ENCODE data around the gene KCNJ4.

KCNJ4 gene

DNA sequence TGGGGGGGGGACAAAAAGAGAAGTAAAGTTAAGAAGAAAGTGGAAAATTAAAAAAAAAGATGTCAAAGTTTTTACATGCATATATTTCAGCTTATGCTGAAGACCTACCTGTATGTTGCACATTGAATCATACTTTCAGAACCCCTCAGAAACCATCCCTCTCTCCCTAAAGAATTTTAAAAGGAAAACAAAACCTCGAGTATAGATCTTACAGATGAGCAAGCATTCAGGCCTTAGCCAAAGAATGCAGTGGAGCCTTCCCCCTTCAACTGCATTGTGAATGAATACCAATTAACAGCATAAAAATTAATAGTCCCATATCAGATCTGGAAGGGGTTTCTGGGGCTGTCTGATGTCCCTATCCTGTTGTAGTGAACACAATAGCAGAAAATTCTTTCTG is 29.2 kb upstream of the KCNJ4 start:
- TF ChIP-seq, protein P1, sequence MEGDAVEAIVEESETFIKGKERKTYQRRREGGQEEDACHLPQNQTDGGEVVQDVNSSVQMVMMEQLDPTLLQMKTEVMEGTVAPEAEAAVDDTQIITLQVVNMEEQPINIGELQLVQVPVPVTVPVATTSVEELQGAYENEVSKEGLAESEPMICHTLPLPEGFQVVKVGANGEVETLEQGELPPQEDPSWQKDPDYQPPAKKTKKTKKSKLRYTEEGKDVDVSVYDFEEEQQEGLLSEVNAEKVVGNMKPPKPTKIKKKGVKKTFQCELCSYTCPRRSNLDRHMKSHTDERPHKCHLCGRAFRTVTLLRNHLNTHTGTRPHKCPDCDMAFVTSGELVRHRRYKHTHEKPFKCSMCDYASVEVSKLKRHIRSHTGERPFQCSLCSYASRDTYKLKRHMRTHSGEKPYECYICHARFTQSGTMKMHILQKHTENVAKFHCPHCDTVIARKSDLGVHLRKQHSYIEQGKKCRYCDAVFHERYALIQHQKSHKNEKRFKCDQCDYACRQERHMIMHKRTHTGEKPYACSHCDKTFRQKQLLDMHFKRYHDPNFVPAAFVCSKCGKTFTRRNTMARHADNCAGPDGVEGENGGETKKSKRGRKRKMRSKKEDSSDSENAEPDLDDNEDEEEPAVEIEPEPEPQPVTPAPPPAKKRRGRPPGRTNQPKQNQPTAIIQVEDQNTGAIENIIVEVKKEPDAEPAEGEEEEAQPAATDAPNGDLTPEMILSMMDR (IDR thresholded peaks at IDR 0.05; ENCODE audit: control insufficient read depth, extremely low read depth, insufficient read depth): no peak
- no peak for DNase-seq (ENCODE audit: low read depth)
- no peak overlapping the region for H3K4me3 ChIP-seq (ENCODE audit: low read depth, low read length)

DNA sequence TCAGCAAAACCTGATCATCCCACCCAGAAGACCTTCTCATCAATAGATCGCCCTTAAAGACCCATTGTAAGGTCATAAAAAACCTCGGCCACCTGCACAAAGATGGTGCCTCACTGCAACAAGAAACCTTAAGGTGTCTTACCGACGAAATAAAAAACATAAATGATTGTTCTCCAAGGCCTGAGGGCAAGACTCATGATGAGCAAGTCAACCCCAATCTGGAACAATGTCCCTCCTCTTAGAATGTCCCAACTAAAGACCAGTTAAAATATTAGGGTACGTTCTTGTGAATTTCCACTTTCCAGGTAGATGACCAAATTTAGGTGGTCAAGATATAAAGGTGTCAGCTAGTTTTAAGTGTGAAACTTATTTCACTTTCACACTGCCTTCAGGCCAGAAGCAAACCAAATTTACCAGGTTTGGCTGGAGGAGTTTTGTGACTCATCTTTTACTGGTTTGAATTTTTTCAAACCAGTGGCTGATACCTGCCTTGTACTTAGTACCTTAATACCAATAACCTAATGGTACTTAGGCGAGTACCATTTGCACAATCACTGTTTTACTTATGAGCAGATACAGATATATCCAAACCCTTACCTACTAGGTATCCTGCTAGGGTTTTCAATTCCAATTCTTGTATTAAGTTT is 27.8 kb upstream of the KCNJ4 start:
- DNase-seq (ENCODE audit: low read depth): no peak
- no peak overlapping the region for H3K4me3 ChIP-seq (ENCODE audit: low read depth, low read length)
- TF ChIP-seq, protein P1 (IDR thresholded peaks at IDR 0.05; ENCODE audit: control insufficient read depth, extremely low read depth, insufficient read depth): no peak

DNA sequence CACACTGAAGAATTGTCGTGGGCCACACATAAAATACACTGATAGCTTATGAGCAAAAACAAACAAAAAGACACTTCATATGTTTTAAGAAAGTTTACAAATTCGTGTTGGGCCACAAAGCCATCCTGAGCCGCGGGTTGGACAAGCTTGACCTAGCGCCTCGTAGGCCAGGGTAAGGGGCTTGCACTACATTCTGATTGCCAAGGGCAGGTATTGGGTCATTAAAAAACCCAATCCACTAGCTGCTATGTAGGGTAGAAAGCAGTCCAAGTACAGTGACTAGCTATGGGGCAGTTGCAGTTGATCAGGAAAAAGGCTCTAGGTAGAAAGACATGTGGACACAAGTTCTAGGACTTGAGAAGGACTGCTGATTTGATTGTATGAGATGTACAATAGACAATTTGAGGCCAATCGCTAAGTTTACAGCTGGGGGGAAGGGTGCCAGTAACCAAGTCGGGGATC is 26.9 kb upstream of the KCNJ4 start:
- DNase-seq (ENCODE audit: low read depth): no peak
- TF ChIP-seq, protein P1 (IDR thresholded peaks at IDR 0.05; ENCODE audit: control insufficient read depth, extremely low read depth, insufficient read depth): no peak
- H3K4me3 ChIP-seq (ENCODE audit: low read depth, low read length): no peak overlapping the region

DNA sequence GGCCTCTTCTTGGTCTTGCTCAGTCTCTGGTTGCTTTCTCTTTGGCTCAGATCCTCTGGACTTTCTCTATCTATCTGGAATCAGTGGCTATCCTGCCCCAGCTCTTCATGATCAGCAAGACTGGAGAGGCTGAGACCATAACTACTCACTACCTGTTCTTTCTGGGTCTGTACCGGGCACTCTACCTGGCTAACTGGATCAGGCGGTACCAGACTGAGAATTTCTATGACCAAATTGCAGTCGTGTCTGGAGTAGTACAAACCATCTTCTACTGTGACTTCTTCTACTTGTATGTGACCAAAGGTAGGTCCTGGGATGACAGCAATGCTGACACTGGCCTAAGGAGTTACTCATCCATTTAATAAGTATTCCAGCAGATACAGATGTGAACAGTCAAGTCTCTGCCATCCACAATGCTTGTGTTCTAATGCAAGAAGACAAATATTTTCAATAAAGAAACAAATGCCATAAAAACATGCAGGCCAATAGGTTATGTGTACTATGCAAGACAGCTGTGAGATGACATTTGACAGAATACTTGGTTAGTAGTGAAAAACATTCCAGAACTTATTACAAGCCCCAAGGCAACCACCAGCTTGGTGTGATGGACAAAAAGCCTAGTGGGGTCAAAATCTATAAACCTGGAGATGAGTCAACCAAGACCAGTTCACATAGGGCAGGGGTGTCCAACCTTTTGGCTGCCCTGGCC is 26.3 kb upstream of the KCNJ4 start:
- TF ChIP-seq, protein P1 (IDR thresholded peaks at IDR 0.05; ENCODE audit: control insufficient read depth, extremely low read depth, insufficient read depth): no peak
- no peak overlapping the region for H3K4me3 ChIP-seq (ENCODE audit: low read depth, low read length)
- DNase-seq (ENCODE audit: low read depth): no peak

DNA sequence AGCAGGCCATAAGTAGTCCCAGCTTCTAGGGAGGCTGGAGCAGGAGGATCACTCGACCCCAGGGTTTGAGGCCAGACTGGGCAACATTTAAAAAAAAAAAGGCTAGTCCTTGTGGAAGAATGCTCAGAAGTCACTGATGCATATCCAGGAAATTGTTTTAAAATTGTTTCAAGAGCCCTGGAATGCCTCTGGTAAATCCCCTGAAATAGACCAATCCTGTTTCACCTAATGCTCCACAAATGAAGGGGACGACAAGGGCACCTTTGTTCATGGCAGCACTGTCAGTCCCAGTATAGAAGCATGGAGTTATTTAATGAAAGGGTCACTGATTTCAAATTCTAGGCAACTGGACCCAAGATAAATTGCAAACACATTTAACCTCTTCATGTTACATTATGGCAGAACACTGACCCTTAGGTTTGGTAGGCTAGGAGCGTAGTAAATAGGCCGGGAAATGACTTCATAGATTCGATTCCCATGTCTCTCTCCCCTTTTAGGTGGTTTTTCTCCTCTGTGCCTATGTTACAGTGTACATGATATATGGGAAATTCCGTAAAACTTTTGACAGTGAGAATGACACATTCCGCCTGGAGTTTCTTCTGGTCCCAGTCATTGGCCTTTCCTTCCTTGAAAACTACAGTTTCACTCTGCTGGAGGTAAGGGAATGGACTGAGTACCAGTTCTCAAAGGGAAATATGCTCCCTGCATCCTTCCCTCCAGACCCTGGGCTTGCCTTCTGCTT is 24.3 kb upstream of the KCNJ4 start:
- TF ChIP-seq, protein P1 (IDR thresholded peaks at IDR 0.05; ENCODE audit: control insufficient read depth, extremely low read depth, insufficient read depth): no peak
- no peak for DNase-seq (ENCODE audit: low read depth)
- no peak overlapping the region for H3K4me3 ChIP-seq (ENCODE audit: low read depth, low read length)

DNA sequence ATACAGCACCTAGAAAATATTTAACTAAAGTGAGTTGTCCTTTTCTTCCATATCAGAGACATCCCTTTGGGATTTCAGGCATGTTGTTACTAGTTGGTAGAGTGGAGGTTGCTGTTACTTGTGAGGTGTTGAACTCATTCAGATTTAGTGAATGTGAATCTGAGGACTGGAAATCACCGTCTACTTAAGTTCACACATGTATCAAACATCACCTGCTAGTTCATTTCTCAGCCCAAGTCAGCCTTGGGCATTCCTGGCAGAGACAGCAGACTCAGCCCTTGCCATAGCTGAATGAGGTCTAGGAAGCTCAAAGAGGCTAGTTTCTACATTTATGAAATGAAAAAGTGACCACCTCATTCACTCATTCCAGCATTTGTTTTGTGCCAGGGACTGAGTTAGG is 22.6 kb upstream of the KCNJ4 start:
- TF ChIP-seq, protein P1 (IDR thresholded peaks at IDR 0.05; ENCODE audit: control insufficient read depth, extremely low read depth, insufficient read depth): no peak

More for the DNA sequence above, 22.6 kb upstream of the KCNJ4 start:
- no peak for DNase-seq (ENCODE audit: low read depth)
- no peak overlapping the region for H3K4me3 ChIP-seq (ENCODE audit: low read depth, low read length)
